ENCODE results near the gene ATP1B2. TPM values are rescaled to one million over a fixed set of nuclear protein-coding genes. Genes with fewer than 3 reads are reported as not detected.

Gene ATP1B2
- total RNA-seq, 1 experiment from 2014 or later = not detected

GRCh38 chr17:7655541-7655840 is 4.8 kb downstream of the ATP1B2 start (continued):
- TF ChIP-seq ZBTB33 (IDR thresholded peaks at IDR 0.05; ENCODE audit: extremely low read depth, insufficient replicate concordance, low read length) = no peak
- no peak for TF ChIP-seq RAD21 (IDR thresholded peaks at IDR 0.05; ENCODE audit: low read depth)

GRCh38 chr17:7656958-7657609 is 6.4 kb downstream of the ATP1B2 start:
- BruUV-seq (replicated peaks) = no TSS peak
- peaks cover 7% of the 10 kb centered on the region in 2 experiments; a peak in 3 of 4 replicates for H3K4me1 ChIP-seq (ENCODE audit: control insufficient read depth in 1 of 2, insufficient read depth in 2 of 2, low read length in 2 of 2)
- no peaks in the 10 kb centered on the region for H3K36me3 ChIP-seq (ENCODE audit: control insufficient read depth in 1 of 2, insufficient read depth in 2 of 2, low read length in 2 of 2)
- H4K20me1 ChIP-seq (ENCODE audit: insufficient read depth) = no peaks in the 10 kb centered on the region
- no peaks in the 10 kb centered on the region for H3K9me2 ChIP-seq (ENCODE audit: insufficient read depth)
- H2AFZ ChIP-seq (ENCODE audit: low read depth, low read length, poor library complexity, severe bottlenecking) = peak overlapping the region; percentile 35
- no peak overlapping the region for H3K4me3 ChIP-seq (replicated peaks in 1 of 2; ENCODE audit: low read depth in 1 of 2, low read length in 2 of 2)
- ChIA-PET POLR2A (interaction anchor here (1.1 to 1.6 kb wide), 3 partner anchors 28 to 30 kb away, joined by 3 to 5 read pairs (median 5); partner anchors contain the start of genes SAT2 and TP53), RAD21 (ENCODE audit: low non-redundant PET in 1 of 2, low total read pairs in 2 of 2, uncharacterized antibody in 2 of 2, unreplicated experiment in 2 of 2) (no interaction called here), CTCF (interaction anchor here (1.3 kb wide), 1 partner anchor 25 kb away, joined by 4 read pairs; no protein-coding TSS in a partner anchor)
- peak; percentile 50; the same call in 1 of the 2 replicates for ATAC-seq
- TF ChIP-seq CEBPB (IDR thresholded peaks at IDR 0.05; ENCODE audit: low read depth) (no peak), CTCF (IDR thresholded peaks at IDR 0.05 in 2 of 3, conservative IDR thresholded peaks at IDR 0.05 in 1 of 3; ENCODE audit: borderline replicate concordance in 1 of 3, insufficient read depth in 1 of 3, low read depth in 2 of 3, low read length in 2 of 3) (0 out of 6 replicates have a peak, but pooled peaks of 1 of the 3 experiments have one; percentile 7)
- intact Hi-C loops (cut with micrococcal nuclease) = no loop called here
- no peaks in the 10 kb centered on the region for H3K9me3 ChIP-seq (ENCODE audit: control insufficient read depth in 1 of 2, insufficient read depth in 1 of 2, low read depth in 1 of 2, low read length in 2 of 2)
- peak overlapping the region; percentile 23; the same call in 1 of the 2 replicates for H3K4me2 ChIP-seq (ENCODE audit: low read length)
- H3K27me3 ChIP-seq (ENCODE audit: insufficient read depth, low read length) = no peaks in the 10 kb centered on the region; the same call in 1 of the 2 replicates
- H3K79me2 ChIP-seq (ENCODE audit: insufficient read depth, low read length) = no peaks in the 10 kb centered on the region
- no peak overlapping the region for H3K9ac ChIP-seq (ENCODE audit: low read length)
- DNase-seq (ENCODE audit: low read depth, low spot score) = no peak
- no peak overlapping the region for H3K27ac ChIP-seq (ENCODE audit: low read depth, low read length)

Data from HCT116 (cell line).